Spleen (tissue), 11 donors: ENCODE data around the gene SLC29A3. TPM values are rescaled to one million over a fixed set of nuclear protein-coding genes. Genes with fewer than 3 reads are reported as not detected.
"Not testable (repeated sequence)": the region's sequence is repeated elsewhere in the genome, so short reads cannot be mapped to it uniquely, and the experiment has no call there.

Experiments used
- DNase-seq: peaks from one replicate; pipeline ENCODE4 v3.0.0-alpha.2; 2020
- H3K27ac ChIP-seq, 8 donors: fragments of 200-600 bp; sonication (generic) in 7 of 8; 1 replicate in 4 of 8; 2 replicates in 4 of 8; pipeline versions ENCODE4 v1.5.0 to v1.8.0; 2016 to 2021; ENCODE audit warnings: inconsistent platforms in 4 of 8, mild to moderate bottlenecking in 4 of 8, moderate library complexity in 1 of 8
- H3K27me3 ChIP-seq, 7 donors: fragments of 200-600 bp; sonication (generic) in 6 of 7; replicated peaks in 1 of 7; 1 replicate in 4 of 7; 2 replicates in 3 of 7; pipeline versions ENCODE4 v1.5.0 to v1.8.0; 2016 to 2021; ENCODE audit warnings: inconsistent platforms in 3 of 7, mild to moderate bottlenecking in 1 of 7
- H3K36me3 ChIP-seq, 6 donors: fragments of 200-600 bp; sonication (generic) in 5 of 6; 1 replicate in 4 of 6; 2 replicates in 2 of 6; pipeline versions ENCODE4 v1.5.0 to v1.8.0; 2016 to 2021; ENCODE audit warnings: inconsistent platforms in 2 of 6
- H3K4me1 ChIP-seq, 6 donors: fragments of 200-600 bp; sonication (generic) in 5 of 6; 1 replicate in 3 of 6; 2 replicates in 3 of 6; pipeline versions ENCODE4 v1.5.0 to v1.8.0; 2016 to 2021; ENCODE audit warnings: inconsistent platforms in 3 of 6
- H3K4me3 ChIP-seq, 8 donors: fragments of 200-600 bp; sonication (generic) in 7 of 8; 1 replicate in 4 of 8; 2 replicates in 4 of 8; pipeline versions ENCODE4 v1.5.0 to v1.8.0; 2016 to 2021; ENCODE audit warnings: inconsistent platforms in 4 of 8, mild to moderate bottlenecking in 4 of 8, moderate library complexity in 2 of 8
- H3K9me3 ChIP-seq, 8 donors: fragments of 200-600 bp; sonication (generic) in 7 of 8; 1 replicate in 4 of 8; 2 replicates in 4 of 8; pipeline versions ENCODE4 v1.5.0 to v1.8.0; 2016 to 2021; ENCODE audit warnings: inconsistent platforms in 4 of 8
- CTCF ChIP-seq, 11 experiments: fragments of 200-600 bp in 7 of 11; fragments of 450-650 bp in 4 of 11; sonication (generic) in 4 of 11; IDR thresholded peaks in 8 of 11; conservative IDR thresholded peaks in 3 of 11; 1 replicate in 7 of 11; 2 replicates in 4 of 11; pipeline versions ENCODE4 v1.4.0 to v1.8.0; 2016 to 2021; ENCODE audit warnings: antibody characterized with exemption in 11 of 11, inconsistent platforms in 4 of 11, mild to moderate bottlenecking in 1 of 11
- POLR2A ChIP-seq, 3 donors: fragments of 450-650 bp; IDR thresholded peaks; one replicate each; pipeline ENCODE4 v1.5.1; 2017; ENCODE audit warnings: antibody characterized with exemption in 3 of 3, mild to moderate bottlenecking in 1 of 3
- POLR2AphosphoS5 ChIP-seq, 3 donors: sonication (generic); formaldehyde crosslinking; IDR thresholded peaks; one replicate each; pipeline ENCODE4 v1.5.1; 2017; ENCODE audit warnings: antibody characterized with exemption in 3 of 3
- WGBS, 5 donors: extraction: QIAGEN DNeasy Blood & Tissue Kit in 3 of 5; methylation state at CpG; one replicate each; pipeline versions ENCODE4 v1.1.5 to v1.1.7; 2013 to 2018; 5-methylcytosine and 5-hydroxymethylcytosine counted together
- intact Hi-C: fragments of 100-400 bp; cut with DNase I; formaldehyde crosslinking; loops from one replicate; pipeline ENCODE4 v1.15.0; 2023; ENCODE audit warnings: low total_unique reads
- polyA plus RNA-seq, 3 donors: library from polyadenylated mRNA; stranded (reverse); fragments of 200-250 nt; gene quantifications; one replicate each; pipeline ENCODE4 v1.2.1, GENCODE V29; 2013
- total RNA-seq, 7 donors: library from RNA; depleted of rRNA in 3 of 7; stranded (reverse); fragments of >200 nt in 3 of 7; fragmentation: NEBNext Ultra II Directional in 4 of 7; extraction: Animal tissue kit (Norgen Biotek cat#: 25700) in 4 of 7; gene quantifications; one replicate each; pipeline versions ENCODE4 v1.1.0 to v1.2.1, GENCODE V29; 2016 to 2021
- donor health status: healthy with polysubstance abuse.
- donor health status: DM: no; HTN: no; CAD: no; lungs with moderate emphysema.
- donor health status: DM: no; HTN: no; CAD: no.
- donor health status: Bipolar disorder and iron deficiency.
- donor health status: healthy.
- donor health status: DM: no; HTN: no; CAD: no.
- donor health status: DM: yes; HTN: yes; CAD: no.

SLC29A3 gene
- total and polyA plus RNA-seq, 10 donors = 3.3 to 15.6 (median 7.7) TPM

- DNase-seq = no peak
Measured at GRCh38 chr10:71294856-71295255, 24.2 kb upstream of the SLC29A3 start.

GRCh38 chr10:71295641-71296040 lies 23.4 kb upstream of the SLC29A3 start:
- peaks cover 0 to 19% (median 0%) of the 10 kb centered on the region in 7 donors for H3K27me3 ChIP-seq
- no peaks in the 10 kb centered on the region for H3K9me3 ChIP-seq
- H3K27ac ChIP-seq = no peak overlapping the region
- peaks cover 0 to 26% (median 8%) of the 10 kb centered on the region in 6 donors for H3K4me1 ChIP-seq
- peaks cover 0 to 68% (median 4%) of the 10 kb centered on the region in 6 donors for H3K36me3 ChIP-seq
- no peak for DNase-seq
- H3K4me3 ChIP-seq = no peak overlapping the region
- intact Hi-C loops = no loop called here
- TF ChIP-seq CTCF (IDR thresholded peaks at IDR 0.05 in 8 of 11, conservative IDR thresholded peaks at IDR 0.05 in 3 of 11) (no peak), POLR2A (IDR thresholded peaks at IDR 0.05) (no peak), POLR2AphosphoS5 (IDR thresholded peaks at IDR 0.05) (no peak)
- WGBS, 5 donors = 87 to 97% (median 93%) methylated on average over 9 of the region's 9 CpGs

More at GRCh38 chr10:71294856-71295255, 24.2 kb upstream of the SLC29A3 start:
- no peaks in the 10 kb centered on the region for H3K9me3 ChIP-seq
- no peak overlapping the region for H3K27ac ChIP-seq
- peaks cover 0 to 28% (median 11%) of the 10 kb centered on the region in 6 donors for H3K4me1 ChIP-seq
- TF ChIP-seq CTCF (IDR thresholded peaks at IDR 0.05 in 8 of 11, conservative IDR thresholded peaks at IDR 0.05 in 3 of 11) = no peak
- no peak for TF ChIP-seq POLR2A (IDR thresholded peaks at IDR 0.05)
- no peak for TF ChIP-seq POLR2AphosphoS5 (IDR thresholded peaks at IDR 0.05)
- 76 to 88% (median 79%) methylated on average over 4 of the region's 4 CpGs for WGBS, 5 donors
- H3K4me3 ChIP-seq = no peak overlapping the region
- peaks cover 0 to 68% (median 4%) of the 10 kb centered on the region in 6 donors for H3K36me3 ChIP-seq
- H3K27me3 ChIP-seq = peaks cover 0 to 19% (median 0%) of the 10 kb centered on the region in 7 donors
- intact Hi-C loops = no loop called here

DNA sequence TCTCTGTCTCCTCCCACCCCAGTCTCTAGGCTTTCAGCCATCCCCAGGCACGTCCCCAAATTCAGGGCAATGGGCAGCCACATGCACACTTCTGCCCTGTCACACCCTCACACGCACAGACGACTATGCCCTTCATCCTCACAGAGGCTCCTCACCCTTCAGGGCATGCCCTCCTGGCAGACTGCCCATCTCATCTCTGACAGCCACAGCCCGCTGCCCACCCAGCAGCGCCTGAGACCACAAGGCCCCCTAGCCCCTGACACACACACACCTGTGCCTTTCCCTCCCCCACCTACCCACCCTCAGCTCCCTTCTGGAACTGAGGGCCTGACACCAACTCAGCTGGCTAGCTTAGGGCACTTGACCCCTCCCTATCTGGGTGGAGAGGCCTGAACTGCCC lies 23.0 kb upstream of the SLC29A3 start:
- Histone ChIP-seq H3K27me3 (peaks cover 0 to 23% (median 0%) of the 10 kb centered on the region in 7 donors), H3K36me3 (peaks cover 0 to 70% (median 4%) of the 10 kb centered on the region in 6 donors), H3K27ac (no peak overlapping the region), H3K4me1 (peaks cover 0 to 26% (median 8%) of the 10 kb centered on the region in 6 donors), H3K4me3 (no peak overlapping the region), H3K9me3 (no peaks in the 10 kb centered on the region)
- 50 to 76% (median 67%) methylated on average over 5 of the region's 5 CpGs for WGBS, 5 donors
- no peak for TF ChIP-seq POLR2AphosphoS5 (IDR thresholded peaks at IDR 0.05)
- TF ChIP-seq POLR2A (IDR thresholded peaks at IDR 0.05) = no peak
- TF ChIP-seq CTCF (IDR thresholded peaks at IDR 0.05 in 8 of 11, conservative IDR thresholded peaks at IDR 0.05 in 3 of 11) = no peak
- intact Hi-C loops = no loop called here
- DNase-seq = no peak

GRCh38 chr10:71296811-71297210 lies 22.2 kb upstream of the SLC29A3 start:
- WGBS, 5 donors = 74 to 91% (median 88%) methylated on average over 9 to 13 of the region's 13 CpGs
- peaks cover 0 to 66% (median 4%) of the 10 kb centered on the region in 6 donors for H3K36me3 ChIP-seq
- DNase-seq, H3K4me3 ChIP-seq, intact Hi-C loops, H3K9me3 ChIP-seq, H3K27ac ChIP-seq: not testable (repeated sequence)
- H3K4me1 ChIP-seq = peaks cover 0 to 26% (median 8%) of the 10 kb centered on the region in 6 donors
- peaks cover 0 to 30% (median 0%) of the 10 kb centered on the region in 7 donors for H3K27me3 ChIP-seq
